ENCODE results near the gene INSIG2. TPM values are rescaled to one million over a fixed set of nuclear protein-coding genes. Genes with fewer than 3 reads are reported as not detected.

INSIG2 gene
- total RNA-seq, 4 donors from 2014 or later, result 9.4 to 18.4 (median 13.5) TPM

GRCh38 chr2:118127250-118127649 is 39.0 kb downstream of the INSIG2 start:
- TF ChIP-seq EP300 (IDR thresholded peaks at IDR 0.05) (no peak), POLR2AphosphoS5 (IDR thresholded peaks at IDR 0.05) (no peak), POLR2A (IDR thresholded peaks at IDR 0.05; ENCODE audit: low read depth) (no peak), CTCF (IDR thresholded peaks at IDR 0.05) (no peak)
- H3K9me3 ChIP-seq, result no peaks in the 10 kb centered on the region
- 92% methylated on average over 5 of the region's 5 CpGs for WGBS
- intact Hi-C loops (cut with DNase I), result no loop called here
- DNase-seq (ENCODE audit: extremely low spot score), result peak; percentile 45
- no peak overlapping the region for H3K4me3 ChIP-seq
- H3K4me1 ChIP-seq, result peaks cover 0 to 18% (median 15%) of the 10 kb centered on the region in 4 donors
- no peaks in the 10 kb centered on the region for H3K27me3 ChIP-seq
- no peak overlapping the region for H3K27ac ChIP-seq (replicated peaks in 1 of 4)
- H3K36me3 ChIP-seq, result no peaks in the 10 kb centered on the region

- DNase-seq (ENCODE audit: extremely low spot score), result peak; percentile 5
- intact Hi-C loops (cut with DNase I), result no loop called here
Measured at GRCh38 chr2:118128826-118129225, 40.6 kb downstream of the INSIG2 start.

GRCh38 chr2:118130385-118130784 is 42.1 kb downstream of the INSIG2 start:
- no peak for DNase-seq (ENCODE audit: extremely low spot score)
- TF ChIP-seq EP300 (IDR thresholded peaks at IDR 0.05), result no peak
- TF ChIP-seq POLR2AphosphoS5 (IDR thresholded peaks at IDR 0.05), result no peak
- no peak for TF ChIP-seq POLR2A (IDR thresholded peaks at IDR 0.05; ENCODE audit: low read depth)
- no peak for TF ChIP-seq CTCF (IDR thresholded peaks at IDR 0.05)
- intact Hi-C loops (cut with DNase I), result no loop called here
- H3K27me3 ChIP-seq, result no peaks in the 10 kb centered on the region
- 89% methylated on average over 5 of the region's 7 CpGs for WGBS
- no peaks in the 10 kb centered on the region for H3K36me3 ChIP-seq
- H3K4me3 ChIP-seq, result no peak overlapping the region
- no peak overlapping the region for H3K27ac ChIP-seq (replicated peaks in 1 of 4)
- no peaks in the 10 kb centered on the region for H3K9me3 ChIP-seq
- no peaks in the 10 kb centered on the region for H3K4me1 ChIP-seq

More at GRCh38 chr2:118128826-118129225, 40.6 kb downstream of the INSIG2 start:
- Histone ChIP-seq H3K27me3 (no peaks in the 10 kb centered on the region), H3K27ac (replicated peaks in 1 of 4) (no peak overlapping the region), H3K9me3 (no peaks in the 10 kb centered on the region), H3K4me3 (no peak overlapping the region), H3K4me1 (peaks cover 0 to 8% (median 8%) of the 10 kb centered on the region in 4 donors), H3K36me3 (no peaks in the 10 kb centered on the region)
- TF ChIP-seq EP300 (IDR thresholded peaks at IDR 0.05), result no peak
- no peak for TF ChIP-seq CTCF (IDR thresholded peaks at IDR 0.05)
- no peak for TF ChIP-seq POLR2AphosphoS5 (IDR thresholded peaks at IDR 0.05)
- TF ChIP-seq POLR2A (IDR thresholded peaks at IDR 0.05; ENCODE audit: low read depth), result no peak
- 82% methylated on average over 3 of the region's 3 CpGs for WGBS

- no peak for DNase-seq (ENCODE audit: extremely low spot score)
- H3K27me3 ChIP-seq, result no peaks in the 10 kb centered on the region
- WGBS, result 69% methylated on average over 4 of the region's 4 CpGs
- no peaks in the 10 kb centered on the region for H3K36me3 ChIP-seq
- TF ChIP-seq EP300 (IDR thresholded peaks at IDR 0.05), result no peak
- TF ChIP-seq CTCF (IDR thresholded peaks at IDR 0.05), result no peak
- TF ChIP-seq POLR2A (IDR thresholded peaks at IDR 0.05; ENCODE audit: low read depth), result no peak
- no peak for TF ChIP-seq POLR2AphosphoS5 (IDR thresholded peaks at IDR 0.05)
- no peaks in the 10 kb centered on the region for H3K4me1 ChIP-seq
- H3K9me3 ChIP-seq, result no peaks in the 10 kb centered on the region
- intact Hi-C loops (cut with DNase I), result no loop called here
- H3K27ac ChIP-seq (replicated peaks in 1 of 4), result no peak overlapping the region
- no peak overlapping the region for H3K4me3 ChIP-seq
Measured at GRCh38 chr2:118131771-118132170, 43.5 kb downstream of the INSIG2 start.

GRCh38 chr2:118133916-118134315 is 45.6 kb downstream of the INSIG2 start:
- Histone ChIP-seq H3K9me3 (no peaks in the 10 kb centered on the region), H3K36me3 (no peaks in the 10 kb centered on the region), H3K4me3 (no peak overlapping the region), H3K4me1 (no peaks in the 10 kb centered on the region), H3K27ac (replicated peaks in 1 of 4) (no peak overlapping the region), H3K27me3 (no peaks in the 10 kb centered on the region)
- TF ChIP-seq CTCF (IDR thresholded peaks at IDR 0.05) (no peak), EP300 (IDR thresholded peaks at IDR 0.05) (no peak), POLR2AphosphoS5 (IDR thresholded peaks at IDR 0.05) (no peak), POLR2A (IDR thresholded peaks at IDR 0.05; ENCODE audit: low read depth) (no peak)
- intact Hi-C loops (cut with DNase I), result no loop called here
- WGBS, result 76% methylated on average over 2 of the region's 2 CpGs
- peak; percentile 29 for DNase-seq (ENCODE audit: extremely low spot score)
